A172 (cell line): ENCODE data around the gene FAR1. TPM values are rescaled to one million over a fixed set of nuclear protein-coding genes. Genes with fewer than 3 reads are reported as not detected.

ENCODE experiments used
- DNase-seq: peaks from one replicate; pipeline ENCODE4 v3.0.0-alpha.2; 2015; ENCODE audit warnings: low spot score
- total RNA-seq: library from RNA; depleted of rRNA; stranded (reverse); fragments of >200 nt; shearing (Covaris generic); gene quantifications from 2 replicates; pipeline ENCODE4 v1.2.3, GENCODE V29; 2014

The FAR1 gene
- total RNA-seq, 1 experiment from 2014 or later: 81.5 TPM

- DNase-seq: no peak
Measured at GRCh38 chr11:13669544-13670488, 1.3 kb downstream of the FAR1 start.

- no peak for DNase-seq
Measured at GRCh38 chr11:13672576-13673210, 4.2 kb downstream of the FAR1 start.

- DNase-seq: no peak
Measured at GRCh38 chr11:13674799-13675509, 6.5 kb downstream of the FAR1 start.

GRCh38 chr11:13676576-13676975, 8.1 kb downstream of the FAR1 start:
- DNase-seq: no peak

- DNase-seq: no peak
Measured at GRCh38 chr11:13679768-13680167, 11.3 kb downstream of the FAR1 start.

- no peak for DNase-seq
Measured at GRCh38 chr11:13680501-13681264, 12.2 kb downstream of the FAR1 start.

- no peak for DNase-seq
Measured at GRCh38 chr11:13681446-13681845, 13.0 kb downstream of the FAR1 start.

GRCh38 chr11:13682212-13682611, 13.7 kb downstream of the FAR1 start:
- DNase-seq: no peak

GRCh38 chr11:13685461-13686108, 17.1 kb downstream of the FAR1 start:
- no peak for DNase-seq

GRCh38 chr11:13686776-13687175, 18.3 kb downstream of the FAR1 start:
- no peak for DNase-seq

- no peak for DNase-seq
Measured at GRCh38 chr11:13687271-13687670, 18.8 kb downstream of the FAR1 start.

- DNase-seq: no peak
Measured at GRCh38 chr11:13691286-13691899, 22.9 kb downstream of the FAR1 start.

GRCh38 chr11:13692172-13692571, 23.7 kb downstream of the FAR1 start:
- no peak for DNase-seq

GRCh38 chr11:13694115-13694514, 25.6 kb downstream of the FAR1 start:
- DNase-seq: no peak

GRCh38 chr11:13695886-13696285, 27.4 kb downstream of the FAR1 start:
- no peak for DNase-seq

GRCh38 chr11:13697710-13698109, 29.2 kb downstream of the FAR1 start:
- DNase-seq: no peak

GRCh38 chr11:13698132-13698531, 29.7 kb downstream of the FAR1 start:
- no peak for DNase-seq

- DNase-seq: no peak
Measured at GRCh38 chr11:13699041-13699440, 30.6 kb downstream of the FAR1 start.

GRCh38 chr11:13699870-13700269, 31.4 kb downstream of the FAR1 start:
- DNase-seq: no peak

GRCh38 chr11:13701506-13701905, 33.0 kb downstream of the FAR1 start:
- no peak for DNase-seq

GRCh38 chr11:13702071-13702470, 33.6 kb downstream of the FAR1 start:
- no peak for DNase-seq
